NCI-H1436 treated with DMSO at 0.1 percent for 48 hours (cell line): ENCODE data around the gene OSBPL2.

Source experiments
- DNase-seq: peaks from one replicate; lab custom pipeline; 2025; lab: John Stamatoyannopoulos, UW

Gene OSBPL2

GRCh38 chr20:62344782-62345181 lies 106.5 kb downstream of the OSBPL2 start:
- DNase-seq, result no peak
